ENCODE measurements around the gene YPEL2. TPM values are rescaled to one million over a fixed set of nuclear protein-coding genes. Genes with fewer than 3 reads are reported as not detected.
A peak's percentile ranks its signal among the peaks of the same experiment; 100 is the strongest.

YPEL2 gene
- polyA plus RNA-seq, 3 donors, result 21.5 to 63.1 (median 25.1) TPM

- H3K27me3 ChIP-seq (ENCODE audit: control insufficient read depth in 2 of 2, insufficient read depth in 2 of 2, low read length in 2 of 2), result no peaks in the 10 kb centered on the region
- peaks cover 94% of the 10 kb centered on the region for H3K79me2 ChIP-seq (ENCODE audit: insufficient read depth, low read length)
- no peak overlapping the region for H3K9ac ChIP-seq (ENCODE audit: insufficient read depth, low read length, poor library complexity, severe bottlenecking)
- H3K9me3 Mint-ChIP-seq, result no peaks in the 10 kb centered on the region
- H3K4me1 ChIP-seq (ENCODE audit: control insufficient read depth in 1 of 2, insufficient read depth in 2 of 2, low read length in 2 of 2), result peaks cover 53 to 70% of the 10 kb centered on the region in 2 donors
- H3K9me3 ChIP-seq (replicated peaks in 1 of 2; ENCODE audit: control insufficient read depth in 1 of 2, insufficient read depth in 1 of 2, low read length in 2 of 2), result no peaks in the 10 kb centered on the region
- no peak for DNase-seq
- H2AFZ ChIP-seq (ENCODE audit: insufficient read depth, low read depth, low read length, poor library complexity, severe bottlenecking), result no peak overlapping the region
- H3K4me3 Mint-ChIP-seq, result no peak overlapping the region
- H3K36me3 Mint-ChIP-seq, result peaks cover 39 to 57% of the 10 kb centered on the region in 2 donors
- H4K20me1 ChIP-seq (ENCODE audit: insufficient read depth, low read length), result peaks cover 79% of the 10 kb centered on the region
- H3K36me3 ChIP-seq (replicated peaks in 1 of 2; ENCODE audit: control insufficient read depth in 1 of 2, insufficient read depth in 2 of 2, low read length in 2 of 2), result peaks cover 4 to 25% of the 10 kb centered on the region in 2 donors
- intact Hi-C loops (cut with micrococcal nuclease), result no loop called here
- peak overlapping the region in 1 of 2 donors; percentile 81 for H3K27ac ChIP-seq (ENCODE audit: low read depth in 1 of 2, low read length in 2 of 2)
- H3K27me3 Mint-ChIP-seq (ENCODE audit: low read depth in 3 of 3), result no peaks in the 10 kb centered on the region
- WGBS (ENCODE audit: insufficient coverage), result 92% methylated on average over 4 of the region's 8 CpGs
- peaks cover 72% of the 10 kb centered on the region for H3K4me1 Mint-ChIP-seq
- TF ChIP-seq CTCF (IDR thresholded peaks at IDR 0.05), result peak; percentile 2
- no peak overlapping the region for H3K4me3 ChIP-seq (replicated peaks in 1 of 3; ENCODE audit: low read depth in 2 of 3, low read length in 3 of 3)
- H3K27ac Mint-ChIP-seq, result peak overlapping the region in 3 of 7 donors; percentile 62 to 91 (median 87)
- no peak overlapping the region for H3K4me2 ChIP-seq (replicated peaks; ENCODE audit: extremely low read depth, low read length, poor library complexity, severe bottlenecking)
Measured at GRCh38 chr17:59366773-59367656, 35.6 kb downstream of the YPEL2 start.

GRCh38 chr17:59367657-59368045 lies 36.2 kb downstream of the YPEL2 start:
- Histone ChIP-seq H3K27me3 (ENCODE audit: control insufficient read depth in 2 of 2, insufficient read depth in 2 of 2, low read length in 2 of 2) (no peaks in the 10 kb centered on the region), H4K20me1 (ENCODE audit: insufficient read depth, low read length) (peaks cover 73% of the 10 kb centered on the region), H3K27ac (ENCODE audit: low read depth in 1 of 2, low read length in 2 of 2) (peak overlapping the region in 1 of 2 donors; percentile 14), H2AFZ (ENCODE audit: insufficient read depth, low read depth, low read length, poor library complexity, severe bottlenecking) (no peak overlapping the region), H3K4me2 (replicated peaks; ENCODE audit: extremely low read depth, low read length, poor library complexity, severe bottlenecking) (no peak overlapping the region), H3K36me3 (replicated peaks in 1 of 2; ENCODE audit: control insufficient read depth in 1 of 2, insufficient read depth in 2 of 2, low read length in 2 of 2) (peaks cover 4 to 19% of the 10 kb centered on the region in 2 donors), H3K4me3 (replicated peaks in 1 of 3; ENCODE audit: low read depth in 2 of 3, low read length in 3 of 3) (no peak overlapping the region), H3K4me1 (ENCODE audit: control insufficient read depth in 1 of 2, insufficient read depth in 2 of 2, low read length in 2 of 2) (peaks cover 53 to 70% of the 10 kb centered on the region in 2 donors), H3K9ac (ENCODE audit: insufficient read depth, low read length, poor library complexity, severe bottlenecking) (no peak overlapping the region), H3K79me2 (ENCODE audit: insufficient read depth, low read length) (peaks cover 89% of the 10 kb centered on the region), H3K9me3 (replicated peaks in 1 of 2; ENCODE audit: control insufficient read depth in 1 of 2, insufficient read depth in 1 of 2, low read length in 2 of 2) (no peaks in the 10 kb centered on the region)
- H3K9me3 Mint-ChIP-seq, result no peaks in the 10 kb centered on the region
- no peaks in the 10 kb centered on the region for H3K27me3 Mint-ChIP-seq (ENCODE audit: low read depth in 3 of 3)
- H3K4me1 Mint-ChIP-seq, result peaks cover 72% of the 10 kb centered on the region
- no peak for DNase-seq
- no CpG with 5 or more reads among the region's 1 CpG for WGBS (ENCODE audit: insufficient coverage)
- peaks cover 36 to 52% of the 10 kb centered on the region in 2 donors for H3K36me3 Mint-ChIP-seq
- intact Hi-C loops (cut with micrococcal nuclease), result no loop called here
- H3K27ac Mint-ChIP-seq, result no peak overlapping the region
- no peak for TF ChIP-seq CTCF (IDR thresholded peaks at IDR 0.05)
- H3K4me3 Mint-ChIP-seq, result no peak overlapping the region

Measured in CD14-positive monocyte (primary cell).